GM23248 (cell line): ENCODE results near the gene GPR83. TPM values are rescaled to one million over a fixed set of nuclear protein-coding genes. Genes with fewer than 3 reads are reported as not detected.

Experiments
- DNase-seq: peaks from one replicate; pipeline ENCODE4 v3.0.0-alpha.2; 2015
- H2AFZ ChIP-seq: fragments of 200-600 bp; sonication (generic); 2 replicates; pipeline ENCODE4 v1.6.1; 2016; ENCODE audit warnings: antibody characterized with exemption
- H3F3A ChIP-seq: fragments of 200-600 bp; sonication (generic); 2 replicates; pipeline ENCODE4 v1.6.1; 2016; ENCODE audit warnings: mild to moderate bottlenecking, antibody characterized with exemption, mixed run types; ENCODE audit not compliant: insufficient read depth
- H3K27ac ChIP-seq: fragments of 200-600 bp; sonication (generic); 2 replicates; pipeline ENCODE4 v1.5.1; 2016; ENCODE audit warnings: mild to moderate bottlenecking
- H3K27me3 ChIP-seq: fragments of 200-600 bp; sonication (generic); replicated peaks from 2 replicates; pipeline ENCODE4 v1.6.1; 2016; ENCODE audit warnings: mild to moderate bottlenecking; ENCODE audit not compliant: insufficient read depth
- H3K36me3 ChIP-seq: fragments of 200-600 bp; sonication (generic); 2 replicates; pipeline ENCODE4 v1.6.1; 2016; ENCODE audit warnings: low read depth, mild to moderate bottlenecking
- H3K4me1 ChIP-seq: fragments of 200-600 bp; sonication (generic); 2 replicates; pipeline ENCODE4 v1.6.1; 2016; ENCODE audit warnings: mild to moderate bottlenecking; ENCODE audit not compliant: insufficient read depth
- H3K4me2 ChIP-seq: fragments of 200-600 bp; sonication (generic); one replicate; pipeline ENCODE4 v1.6.1; 2016; ENCODE audit warnings: mild to moderate bottlenecking; ENCODE audit not compliant: unreplicated experiment
- H3K4me3 ChIP-seq: fragments of 200-600 bp; sonication (generic); 2 replicates; pipeline ENCODE4 v1.5.1; 2016; ENCODE audit warnings: mild to moderate bottlenecking
- H3K79me2 ChIP-seq: fragments of 200-600 bp; sonication (generic); 2 replicates; pipeline ENCODE4 v1.6.1; 2016; ENCODE audit warnings: mild to moderate bottlenecking; ENCODE audit not compliant: insufficient read depth
- H3K9ac ChIP-seq: fragments of 200-600 bp; sonication (generic); 2 replicates; pipeline ENCODE4 v1.6.1; 2016; ENCODE audit warnings: mild to moderate bottlenecking
- H3K9me2 ChIP-seq: fragments of 200-600 bp; sonication (generic); 2 replicates; pipeline ENCODE4 v1.6.1; 2016; ENCODE audit warnings: mixed run types, mild to moderate bottlenecking, moderate library complexity; ENCODE audit not compliant: insufficient read depth
- H3K9me3 ChIP-seq: fragments of 200-600 bp; sonication (generic); one replicate; pipeline ENCODE4 v1.6.1; 2017; ENCODE audit warnings: low read depth
- H4K20me1 ChIP-seq: fragments of 200-600 bp; sonication (generic); 2 replicates; pipeline ENCODE4 v1.6.0; 2016; ENCODE audit not compliant: insufficient read depth
- EZH2 ChIP-seq: fragments of 200-600 bp; sonication (generic); IDR thresholded peaks from 2 replicates; pipeline ENCODE4 v1.6.1; 2018; ENCODE audit warnings: antibody characterized with exemption, mild to moderate bottlenecking; ENCODE audit not compliant: insufficient read depth, poor library complexity, severe bottlenecking
- EZH2phosphoT487 ChIP-seq: fragments of 200-600 bp; sonication (generic); IDR thresholded peaks from 2 replicates; pipeline ENCODE4 v1.6.1; 2018; ENCODE audit warnings: antibody characterized with exemption, moderate library complexity, mild to moderate bottlenecking, low read depth; ENCODE audit not compliant: insufficient read depth
- WGBS, 2 experiments: methylation state at CpG; one replicate each; pipeline ENCODE4 v1.1.6; 2015 to 2017; ENCODE audit warnings: low lambda C conversion rate in 2 of 2, low coverage in 1 of 2; ENCODE audit errors: missing lambda C conversion rate in 2 of 2; 5-methylcytosine and 5-hydroxymethylcytosine counted together
- in situ Hi-C: fragments of 300-500 bp; cut with MboI; formaldehyde crosslinking; loops from 2 replicates; pipeline ENCODE4 v1.15.0; 2020
- polyA plus RNA-seq: library from polyadenylated mRNA; unstranded; fragments of >200 nt; fragmentation: Nextera tagmentation; extraction: Ambion mirVana; gene quantifications from 2 replicates; pipeline ENCODE4 v1.2.1, GENCODE V29; 2016
- total RNA-seq: library from RNA; depleted of rRNA; stranded (reverse); fragments of >200 nt; shearing (Covaris generic); gene quantifications from 2 replicates; pipeline ENCODE4 v1.2.3, GENCODE V29; 2014; rRNA removed

The GPR83 gene
- total RNA-seq: not detected in 2 replicates
- polyA plus RNA-seq: 0.04 TPM in 1 of 2 replicates, not detected in the other

- Histone ChIP-seq H4K20me1 (no peaks in the 10 kb centered on the region), H3K36me3 (no peaks in the 10 kb centered on the region), H3K4me3 (peak within 1 kb of the TSS; percentile 72), H3K9me3 (no peaks in the 10 kb centered on the region), H3K9me2 (no peaks in the 10 kb centered on the region), H2AFZ (peak within 1 kb of the TSS; percentile 69), H3K4me1 (no peaks in the 10 kb centered on the region), H3K4me2 (peak within 1 kb of the TSS; percentile 69), H3K79me2 (no peaks in the 10 kb centered on the region), H3K27ac (no peak within 1 kb of the TSS), H3K27me3 (peaks cover 36% of the 10 kb centered on the region), H3K9ac (no peak within 1 kb of the TSS), H3F3A (no peaks in the 10 kb centered on the region)
- DNase-seq: peak; percentile 49
- no peak for TF ChIP-seq EZH2phosphoT487
- peak; percentile 89 for TF ChIP-seq EZH2
- WGBS, 2 experiments: 4 to 5% methylated on average over 54 to 70 of the region's 73 CpGs
- in situ Hi-C loops: no loop called here
Observed at GRCh38 chr11:94400839-94401772, at the start of gene GPR83. TSS of gene GPR83 (minus strand) at chr11:94401419. CDS start at chr11:94401247, 172 bp downstream.

GRCh38 chr11:94450048-94450447 lies 48.8 kb upstream of the GPR83 start:
- in situ Hi-C loops: no loop called here
- no peaks in the 10 kb centered on the region for H4K20me1 ChIP-seq
- 1 to 4% methylated on average over 3 of the region's 3 CpGs for WGBS, 2 experiments
- no peaks in the 10 kb centered on the region for H3K9me2 ChIP-seq
- peak overlapping the region; percentile 63 for H3K27ac ChIP-seq
- peaks cover 9% of the 10 kb centered on the region for H3K36me3 ChIP-seq
- no peak overlapping the region for H3K4me3 ChIP-seq
- H3K4me2 ChIP-seq: peak overlapping the region; percentile 46
- DNase-seq: peak; percentile 68
- no peak for TF ChIP-seq EZH2
- no peak for TF ChIP-seq EZH2phosphoT487
- H3K9ac ChIP-seq: no peak overlapping the region
- no peaks in the 10 kb centered on the region for H3K79me2 ChIP-seq
- H3K4me1 ChIP-seq: peaks cover 20% of the 10 kb centered on the region
- no peaks in the 10 kb centered on the region for H3K27me3 ChIP-seq
- peaks cover 13% of the 10 kb centered on the region for H3F3A ChIP-seq
- no peaks in the 10 kb centered on the region for H3K9me3 ChIP-seq
- H2AFZ ChIP-seq: no peak overlapping the region

DNA sequence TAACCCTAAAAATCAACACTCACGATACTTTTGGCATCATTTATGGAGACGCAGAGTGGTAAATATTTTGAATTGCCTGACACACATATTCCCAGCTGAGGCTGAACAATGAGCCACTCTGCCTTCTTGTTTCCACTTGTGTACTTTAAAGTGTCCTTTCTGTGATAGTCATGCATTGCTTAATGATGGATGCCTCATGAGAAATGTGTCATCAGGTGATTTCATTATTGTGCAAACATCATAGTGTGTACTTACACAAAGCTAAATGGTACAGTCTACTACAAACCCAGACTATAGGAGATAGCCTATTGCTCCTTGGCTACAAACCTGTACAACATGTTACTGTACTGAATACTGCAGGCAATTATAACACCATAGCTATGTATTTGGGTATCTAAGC lies 48.2 kb upstream of the GPR83 start:
- Histone ChIP-seq H3K79me2 (no peaks in the 10 kb centered on the region), H3K27ac (peak overlapping the region; percentile 63), H3K4me1 (peaks cover 20% of the 10 kb centered on the region), H3K9me2 (no peaks in the 10 kb centered on the region), H3F3A (peaks cover 13% of the 10 kb centered on the region), H2AFZ (no peak overlapping the region), H3K9me3 (no peaks in the 10 kb centered on the region), H3K4me3 (no peak overlapping the region), H3K9ac (peak overlapping the region; percentile 7; the same call in 1 of the 2 replicates), H3K4me2 (peak overlapping the region; percentile 46), H3K27me3 (no peaks in the 10 kb centered on the region), H4K20me1 (no peaks in the 10 kb centered on the region), H3K36me3 (peaks cover 9% of the 10 kb centered on the region)
- in situ Hi-C loops: no loop called here
- TF ChIP-seq EZH2phosphoT487: 0 out of 2 replicates have a peak, but pooled peaks have one; percentile 39
- no peak for TF ChIP-seq EZH2
- peak; percentile 92 for DNase-seq
- 0 to 6% methylated on average over 2 of the region's 2 CpGs for WGBS, 2 experiments

- H3K9me2 ChIP-seq: no peaks in the 10 kb centered on the region
- H3K9me3 ChIP-seq: no peaks in the 10 kb centered on the region
- peak overlapping the region; percentile 7; the same call in 1 of the 2 replicates for H3K9ac ChIP-seq
- in situ Hi-C loops: no loop called here
- H3K27ac ChIP-seq: peak overlapping the region; percentile 63
- DNase-seq: peak; percentile 38
- 14 to 17% methylated on average over 1 of the region's 1 CpG for WGBS, 2 experiments
- H3K27me3 ChIP-seq: no peaks in the 10 kb centered on the region
- H3K36me3 ChIP-seq: peaks cover 9% of the 10 kb centered on the region
- TF ChIP-seq EZH2 (no peak), EZH2phosphoT487 (no peak)
- H3F3A ChIP-seq: peaks cover 13% of the 10 kb centered on the region
- H3K4me1 ChIP-seq: peaks cover 20% of the 10 kb centered on the region
- no peak overlapping the region for H3K4me3 ChIP-seq
- no peaks in the 10 kb centered on the region for H4K20me1 ChIP-seq
- no peak overlapping the region for H2AFZ ChIP-seq
- peak overlapping the region; percentile 19 for H3K4me2 ChIP-seq
- no peaks in the 10 kb centered on the region for H3K79me2 ChIP-seq
Observed at GRCh38 chr11:94449029-94449428, 47.8 kb upstream of the GPR83 start.
